Calu3 (cell line): Measurements from ENCODE around the gene PDGFRB. TPM values are rescaled to one million over a fixed set of nuclear protein-coding genes. Genes with fewer than 3 reads are reported as not detected.

Experiments
- BruUV-seq: library from RNA; stranded (reverse); fragments of 400-500 nt; replicated peaks from 2 replicates; lab custom pipeline; 2021; lab: Mats Ljungman, UMichigan
- CTCF ChIA-PET: fragments of 300-600 bp; sonication (Branson Sonifier 250); formaldehyde crosslinking; loops from one replicate; lab custom pipeline; 2022; ENCODE audit warnings: antibody characterized with exemption; lab: Charles Lee
- DNase-seq: peaks from one replicate; pipeline ENCODE4 v3.0.0; 2022
- H3K27ac Mint-ChIP-seq: one replicate; pipeline ENCODE4 v1.8.0; 2022; ENCODE audit warnings: mixed read lengths; ENCODE audit not compliant: unreplicated experiment
- H3K27me3 Mint-ChIP-seq: one replicate; pipeline ENCODE4 v1.8.0; 2022; ENCODE audit warnings: mixed read lengths; ENCODE audit not compliant: unreplicated experiment
- H3K36me3 Mint-ChIP-seq: one replicate; pipeline ENCODE4 v1.8.0; 2022; ENCODE audit warnings: mild to moderate bottlenecking, moderate library complexity, mixed read lengths; ENCODE audit not compliant: insufficient read depth, unreplicated experiment
- H3K4me1 Mint-ChIP-seq: one replicate; pipeline ENCODE4 v1.8.0; 2022; ENCODE audit warnings: mild to moderate bottlenecking, low read depth, mixed read lengths; ENCODE audit not compliant: unreplicated experiment
- H3K4me3 Mint-ChIP-seq: one replicate; pipeline ENCODE4 v1.8.0; 2022; ENCODE audit warnings: mild to moderate bottlenecking, low read depth, moderate library complexity, mixed read lengths; ENCODE audit not compliant: unreplicated experiment
- H3K9me3 Mint-ChIP-seq: one replicate; pipeline ENCODE4 v1.8.0; 2022; ENCODE audit warnings: low read depth, mixed read lengths; ENCODE audit not compliant: unreplicated experiment
- CTCF ChIP-seq: fragments of 200-600 bp; IDR thresholded peaks from one replicate; pipeline ENCODE4 v1.8.0; 2022; ENCODE audit warnings: antibody characterized with exemption; ENCODE audit not compliant: unreplicated experiment
- intact Hi-C: fragments of 100-400 bp; cut with micrococcal nuclease; formaldehyde crosslinking; loops from one replicate; pipeline ENCODE4 v1.10.0; 2022; ENCODE audit not compliant: unreplicated experiment
- total RNA-seq: library from RNA; stranded (reverse); gene quantifications from 2 replicates; pipeline ENCODE4 v1.2.3, GENCODE V29; 2022

Gene PDGFRB
- total RNA-seq, 1 experiment from 2014 or later = not detected

DNA sequence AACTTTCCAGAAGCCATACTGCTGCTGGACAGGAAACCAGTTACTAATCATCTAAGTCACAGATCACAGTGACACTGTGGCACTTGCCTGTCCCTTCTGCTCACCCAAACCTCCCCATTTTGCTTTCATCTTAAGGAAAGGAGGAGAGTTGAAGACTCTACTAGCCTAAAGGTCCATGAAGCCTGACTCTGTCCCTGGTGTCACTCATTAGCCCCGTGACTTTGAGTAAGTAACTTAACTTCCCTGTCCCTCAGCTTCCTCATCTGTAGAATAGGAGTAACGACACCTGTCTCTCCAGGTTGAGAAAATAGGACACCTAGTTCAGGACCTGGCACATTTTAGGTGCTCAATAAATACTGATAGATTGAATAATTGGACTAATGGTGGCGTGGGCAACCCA is 33.7 kb upstream of the PDGFRB start:
- H3K27ac Mint-ChIP-seq = no peak overlapping the region
- BruUV-seq = no TSS peak
- CTCF ChIA-PET = no interaction called here
- H3K4me1 Mint-ChIP-seq = no peaks in the 10 kb centered on the region
- intact Hi-C loops = no loop called here
- no peak for DNase-seq
- H3K27me3 Mint-ChIP-seq = peaks cover 99% of the 10 kb centered on the region
- no peaks in the 10 kb centered on the region for H3K9me3 Mint-ChIP-seq
- no peaks in the 10 kb centered on the region for H3K36me3 Mint-ChIP-seq
- H3K4me3 Mint-ChIP-seq = no peak overlapping the region
- TF ChIP-seq CTCF = no peak

GRCh38 chr5:150188146-150188842 is 32.6 kb upstream of the PDGFRB start:
- intact Hi-C loops = no loop called here
- H3K4me3 Mint-ChIP-seq = no peak overlapping the region
- DNase-seq = no peak
- no peak overlapping the region for H3K27ac Mint-ChIP-seq
- H3K36me3 Mint-ChIP-seq = no peaks in the 10 kb centered on the region
- no peak for TF ChIP-seq CTCF
- H3K4me1 Mint-ChIP-seq = no peaks in the 10 kb centered on the region
- BruUV-seq = no TSS peak
- peaks cover 100% of the 10 kb centered on the region for H3K27me3 Mint-ChIP-seq
- CTCF ChIA-PET = no interaction called here
- no peaks in the 10 kb centered on the region for H3K9me3 Mint-ChIP-seq

DNA sequence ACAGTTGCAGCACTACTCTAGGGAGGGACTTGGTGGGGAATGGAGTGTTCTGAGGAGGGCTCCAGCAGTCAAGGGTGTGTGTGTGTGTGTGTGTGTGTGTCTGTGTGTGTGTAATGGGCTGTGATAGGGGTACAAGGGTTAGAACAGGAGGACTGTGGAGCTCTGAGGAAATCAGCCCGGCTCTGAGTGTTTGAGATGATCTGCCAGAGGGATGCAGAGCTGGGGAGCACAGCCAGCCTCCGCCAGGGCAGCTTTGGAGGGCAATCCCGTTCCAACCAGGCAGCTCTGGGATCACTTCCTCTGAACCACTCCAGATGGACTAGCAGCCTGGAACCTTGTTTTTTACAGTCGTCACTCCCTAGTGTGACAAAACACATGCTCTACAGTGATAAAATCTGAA is 31.3 kb upstream of the PDGFRB start:
- intact Hi-C loops = no loop called here
- H3K9me3 Mint-ChIP-seq = no peaks in the 10 kb centered on the region
- H3K27me3 Mint-ChIP-seq = peaks cover 100% of the 10 kb centered on the region
- CTCF ChIA-PET = no interaction called here
- H3K4me1 Mint-ChIP-seq = no peaks in the 10 kb centered on the region
- DNase-seq = no peak
- H3K36me3 Mint-ChIP-seq = no peaks in the 10 kb centered on the region
- H3K27ac Mint-ChIP-seq = no peak overlapping the region
- no peak overlapping the region for H3K4me3 Mint-ChIP-seq
- BruUV-seq = no TSS peak
- TF ChIP-seq CTCF = no peak

DNA sequence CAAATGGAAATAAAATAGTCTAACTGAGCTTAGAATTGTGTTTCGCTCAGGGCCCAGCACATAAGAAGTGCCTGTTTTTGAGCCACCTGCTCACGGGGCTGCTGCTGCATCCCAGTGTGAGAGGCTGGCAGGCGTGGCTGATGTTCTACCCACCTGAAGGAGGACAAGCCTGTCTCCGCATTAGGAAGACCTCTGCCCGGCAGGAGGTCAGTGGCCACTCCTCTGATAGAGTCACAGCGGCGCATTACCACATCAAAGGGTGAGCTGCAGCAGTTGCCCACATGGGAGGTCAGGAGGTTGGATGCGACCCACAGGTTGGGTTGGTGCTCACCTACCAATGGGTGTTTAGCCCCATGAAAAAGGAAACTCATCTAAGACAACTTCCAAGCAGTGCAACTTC is 30.5 kb upstream of the PDGFRB start:
- H3K27ac Mint-ChIP-seq = no peak overlapping the region
- TF ChIP-seq CTCF = no peak
- H3K27me3 Mint-ChIP-seq = peaks cover 100% of the 10 kb centered on the region
- intact Hi-C loops = no loop called here
- no TSS peak for BruUV-seq
- no peak overlapping the region for H3K4me3 Mint-ChIP-seq
- H3K4me1 Mint-ChIP-seq = no peaks in the 10 kb centered on the region
- no peaks in the 10 kb centered on the region for H3K36me3 Mint-ChIP-seq
- CTCF ChIA-PET = no interaction called here
- DNase-seq = no peak
- no peaks in the 10 kb centered on the region for H3K9me3 Mint-ChIP-seq
